ENCODE results near the gene DDX49.

The DDX49 gene

GRCh38 chr19:18975869-18976268, 56.4 kb downstream of the DDX49 start:
- DNase-seq (ENCODE audit: low read depth) = no peak
